Middle frontal gyrus (tissue), 1 donor: ENCODE data around the gene PTPRC.
"Not testable (repeated sequence)": the region's sequence is repeated elsewhere in the genome, so short reads cannot be mapped to it uniquely, and the experiment has no call there.

Experiments
- DNase-seq: peaks from one replicate; pipeline ENCODE4 v3.0.0-alpha.2; 2015; ENCODE audit warnings: low spot score; ENCODE audit errors: extremely low spot score

Gene PTPRC, protein sequence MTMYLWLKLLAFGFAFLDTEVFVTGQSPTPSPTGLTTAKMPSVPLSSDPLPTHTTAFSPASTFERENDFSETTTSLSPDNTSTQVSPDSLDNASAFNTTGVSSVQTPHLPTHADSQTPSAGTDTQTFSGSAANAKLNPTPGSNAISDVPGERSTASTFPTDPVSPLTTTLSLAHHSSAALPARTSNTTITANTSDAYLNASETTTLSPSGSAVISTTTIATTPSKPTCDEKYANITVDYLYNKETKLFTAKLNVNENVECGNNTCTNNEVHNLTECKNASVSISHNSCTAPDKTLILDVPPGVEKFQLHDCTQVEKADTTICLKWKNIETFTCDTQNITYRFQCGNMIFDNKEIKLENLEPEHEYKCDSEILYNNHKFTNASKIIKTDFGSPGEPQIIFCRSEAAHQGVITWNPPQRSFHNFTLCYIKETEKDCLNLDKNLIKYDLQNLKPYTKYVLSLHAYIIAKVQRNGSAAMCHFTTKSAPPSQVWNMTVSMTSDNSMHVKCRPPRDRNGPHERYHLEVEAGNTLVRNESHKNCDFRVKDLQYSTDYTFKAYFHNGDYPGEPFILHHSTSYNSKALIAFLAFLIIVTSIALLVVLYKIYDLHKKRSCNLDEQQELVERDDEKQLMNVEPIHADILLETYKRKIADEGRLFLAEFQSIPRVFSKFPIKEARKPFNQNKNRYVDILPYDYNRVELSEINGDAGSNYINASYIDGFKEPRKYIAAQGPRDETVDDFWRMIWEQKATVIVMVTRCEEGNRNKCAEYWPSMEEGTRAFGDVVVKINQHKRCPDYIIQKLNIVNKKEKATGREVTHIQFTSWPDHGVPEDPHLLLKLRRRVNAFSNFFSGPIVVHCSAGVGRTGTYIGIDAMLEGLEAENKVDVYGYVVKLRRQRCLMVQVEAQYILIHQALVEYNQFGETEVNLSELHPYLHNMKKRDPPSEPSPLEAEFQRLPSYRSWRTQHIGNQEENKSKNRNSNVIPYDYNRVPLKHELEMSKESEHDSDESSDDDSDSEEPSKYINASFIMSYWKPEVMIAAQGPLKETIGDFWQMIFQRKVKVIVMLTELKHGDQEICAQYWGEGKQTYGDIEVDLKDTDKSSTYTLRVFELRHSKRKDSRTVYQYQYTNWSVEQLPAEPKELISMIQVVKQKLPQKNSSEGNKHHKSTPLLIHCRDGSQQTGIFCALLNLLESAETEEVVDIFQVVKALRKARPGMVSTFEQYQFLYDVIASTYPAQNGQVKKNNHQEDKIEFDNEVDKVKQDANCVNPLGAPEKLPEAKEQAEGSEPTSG (N-terminal part only)

DNA sequence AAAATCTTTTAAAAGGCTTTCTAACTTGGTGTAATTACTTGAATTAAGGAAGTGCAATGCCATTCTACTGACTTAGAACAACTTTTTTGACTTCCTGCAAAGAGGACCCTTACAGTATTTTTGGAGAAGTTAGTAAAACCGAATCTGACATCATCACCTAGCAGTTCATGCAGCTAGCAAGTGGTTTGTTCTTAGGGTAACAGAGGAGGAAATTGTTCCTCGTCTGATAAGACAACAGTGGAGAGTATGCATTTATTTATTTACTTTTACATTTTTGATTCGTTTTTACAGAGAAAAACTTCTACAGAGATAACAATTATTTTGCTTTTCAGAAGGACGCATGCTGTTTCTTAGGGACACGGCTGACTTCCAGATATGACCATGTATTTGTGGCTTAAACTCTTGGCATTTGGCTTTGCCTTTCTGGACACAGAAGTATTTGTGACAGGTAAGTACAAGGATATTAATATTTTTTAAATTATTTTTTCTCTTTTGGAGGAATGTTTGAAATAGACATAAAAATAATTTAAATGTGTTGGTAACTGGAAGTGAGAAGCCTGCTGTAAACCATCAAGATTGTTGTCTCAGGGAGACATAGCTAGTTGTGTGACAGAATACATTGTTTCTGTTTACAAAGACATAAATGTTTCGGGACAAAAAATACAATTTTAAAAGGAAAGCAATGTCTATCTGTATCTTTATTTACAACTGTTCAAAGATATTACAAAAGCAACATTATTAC, at the start of gene PTPRC:
Gene PTPRC, plus strand, starts transcription at position 147 of the 742 bp plus-strand sequence. Its CDS starts 229 bp downstream, at position 376.
- DNase-seq, result no peak

DNA sequence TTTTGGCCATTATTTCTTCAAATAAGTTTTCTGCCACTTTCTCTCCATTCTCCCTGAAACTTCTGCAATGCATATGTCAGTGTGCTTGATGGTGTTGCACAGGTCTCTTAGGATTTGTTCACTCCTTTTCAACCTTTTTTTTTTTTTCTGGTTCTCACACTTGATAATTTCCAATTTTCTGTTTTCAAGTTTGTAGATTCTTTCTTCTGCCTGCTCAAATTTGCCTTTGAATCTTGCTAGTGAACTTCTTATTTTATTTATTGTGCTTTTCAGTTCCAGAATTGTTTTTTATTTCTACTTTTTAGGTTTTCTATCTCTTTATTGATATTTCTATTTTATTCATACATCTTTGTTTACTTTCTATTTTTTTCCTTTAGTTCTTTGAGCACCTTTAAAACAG, 48.4 kb upstream of the PTPRC start:
- no peak for DNase-seq

DNA sequence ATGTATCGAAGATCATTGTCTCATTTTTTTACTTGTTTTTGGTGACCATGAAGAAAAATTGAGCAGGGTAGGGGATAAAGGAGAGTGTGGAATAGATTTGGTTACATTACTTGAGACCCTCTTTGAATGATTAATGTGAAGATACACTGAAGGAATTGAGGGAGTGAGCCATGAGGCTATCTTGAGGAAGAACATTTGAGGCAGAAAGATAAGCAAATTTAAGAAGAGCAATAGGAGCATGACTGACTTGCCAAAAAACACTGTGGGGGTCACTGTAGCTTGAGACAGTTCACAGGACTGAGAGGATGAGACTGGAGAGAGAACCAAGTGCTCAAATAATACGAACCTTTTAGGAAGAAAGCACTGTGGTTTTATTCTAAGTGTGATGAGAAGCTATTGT, 43.1 kb upstream of the PTPRC start:
- DNase-seq, result no peak

DNA sequence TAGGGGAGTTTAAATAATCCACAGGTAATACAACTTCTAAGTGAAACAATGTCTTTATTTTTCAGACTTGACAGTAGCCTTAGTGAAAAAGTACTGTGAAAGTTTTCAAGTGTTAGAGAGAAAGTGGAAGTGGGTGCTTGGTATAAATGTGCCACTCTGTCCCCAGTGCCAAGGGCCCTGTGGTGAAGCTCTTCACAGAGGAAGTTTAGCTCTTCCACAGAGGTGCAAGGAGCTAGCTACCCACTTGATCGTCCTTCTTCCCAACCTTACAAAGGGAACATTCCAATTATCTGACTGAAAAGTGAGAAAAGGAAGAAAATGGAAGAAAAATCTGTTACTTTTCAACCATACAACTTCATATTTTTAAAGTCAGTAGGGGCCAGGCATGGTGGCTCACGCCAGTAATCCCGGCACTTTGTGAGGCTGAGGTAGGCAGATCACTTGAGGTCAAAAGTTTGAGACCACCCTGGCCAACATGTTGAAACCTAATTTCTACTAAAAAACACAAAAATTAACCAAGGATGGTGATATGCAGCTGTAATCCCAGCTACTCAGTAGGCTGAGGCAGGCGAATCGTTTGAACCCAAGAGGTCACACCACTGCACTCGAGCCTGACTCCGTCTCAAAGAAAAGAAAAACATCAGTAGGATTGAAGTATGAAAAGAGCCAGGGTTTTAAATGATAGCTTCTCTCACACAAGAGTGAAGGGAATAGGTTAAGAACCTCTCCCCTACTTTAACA, 41.0 kb upstream of the PTPRC start:
- no peak for DNase-seq

DNA sequence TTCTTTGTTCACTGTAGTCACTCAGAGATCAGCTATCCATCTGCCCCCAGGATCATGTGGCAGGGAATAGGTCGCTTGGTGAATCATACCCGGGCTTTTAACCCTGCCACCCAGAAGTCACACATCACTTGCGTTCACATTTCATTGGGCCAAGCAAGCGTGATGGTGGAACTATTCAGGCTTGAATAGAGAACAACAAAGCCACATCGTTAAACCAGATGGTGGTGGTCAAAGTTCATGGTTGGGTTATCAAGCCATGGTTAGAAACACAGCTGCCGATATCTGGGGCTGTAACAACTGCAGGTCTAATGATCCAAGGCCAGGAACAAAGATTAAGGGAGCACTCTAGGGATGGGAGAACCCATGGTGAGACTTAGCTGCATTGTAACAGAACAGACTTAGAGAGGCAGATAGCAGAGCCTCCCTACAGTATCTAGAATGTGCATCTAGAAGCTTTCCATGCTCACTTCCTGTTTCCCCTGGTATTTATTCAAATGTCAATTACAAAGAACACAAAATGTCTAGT, 40.0 kb upstream of the PTPRC start:
- DNase-seq, result no peak

DNA sequence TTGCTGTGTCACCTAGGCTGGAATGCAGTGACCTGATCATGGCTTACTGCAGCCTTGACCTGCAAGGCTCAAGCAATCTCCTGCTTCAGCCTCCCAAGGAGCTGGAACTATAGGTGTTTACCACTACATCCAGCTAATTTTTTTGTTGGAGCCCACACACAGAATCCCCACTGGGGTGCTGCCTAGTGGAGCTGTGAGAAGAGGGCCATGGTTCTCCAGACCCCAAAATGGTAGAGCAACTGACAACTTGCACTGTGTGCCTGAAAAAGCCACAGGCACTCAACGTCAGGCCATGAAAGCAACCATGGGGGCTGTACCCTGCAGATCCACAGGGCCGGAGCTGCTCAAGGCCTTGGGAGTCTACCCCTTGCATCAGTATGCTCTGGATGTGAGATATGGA, 39.1 kb upstream of the PTPRC start:
- DNase-seq, result no peak

DNA sequence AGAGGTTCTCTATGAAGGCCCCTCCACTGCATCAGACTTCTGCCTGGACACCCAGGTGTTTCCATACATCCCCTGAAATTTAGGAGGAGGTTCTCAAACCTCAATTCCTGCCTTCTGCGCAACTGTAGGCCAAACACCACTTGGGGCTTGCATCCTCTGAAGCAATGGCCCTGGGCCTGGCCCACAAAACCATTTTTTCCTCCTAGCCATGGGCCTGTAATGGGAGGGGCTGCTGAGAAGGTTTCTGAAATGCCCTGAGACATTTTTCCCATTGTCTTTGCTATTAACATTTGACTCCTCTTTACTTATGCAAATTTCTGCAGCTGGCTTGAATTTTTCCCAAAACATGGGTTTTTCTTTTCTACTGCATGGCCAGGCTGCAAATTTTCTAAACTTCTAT, 37.9 kb upstream of the PTPRC start:
- DNase-seq, result no peak

DNA sequence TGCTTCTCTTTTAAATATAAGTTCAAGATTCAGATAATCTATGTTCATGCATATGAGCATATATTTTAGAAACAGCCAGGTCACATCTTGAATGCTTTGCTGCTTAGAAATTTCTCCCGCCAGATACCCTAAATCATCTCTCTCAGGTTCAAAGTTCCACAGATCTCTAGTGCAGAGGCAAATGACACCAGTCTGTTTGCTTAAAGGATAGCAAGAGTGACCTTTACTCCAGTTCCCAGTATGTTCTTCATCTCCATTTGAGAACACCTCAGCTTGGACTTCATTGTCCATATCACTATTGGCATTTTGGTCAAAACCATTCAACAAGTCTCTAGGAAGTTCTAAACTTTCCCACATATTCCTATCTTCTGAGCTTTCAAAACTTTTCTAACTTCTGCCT, 37.5 kb upstream of the PTPRC start:
- DNase-seq, result not testable (repeated sequence)

DNA sequence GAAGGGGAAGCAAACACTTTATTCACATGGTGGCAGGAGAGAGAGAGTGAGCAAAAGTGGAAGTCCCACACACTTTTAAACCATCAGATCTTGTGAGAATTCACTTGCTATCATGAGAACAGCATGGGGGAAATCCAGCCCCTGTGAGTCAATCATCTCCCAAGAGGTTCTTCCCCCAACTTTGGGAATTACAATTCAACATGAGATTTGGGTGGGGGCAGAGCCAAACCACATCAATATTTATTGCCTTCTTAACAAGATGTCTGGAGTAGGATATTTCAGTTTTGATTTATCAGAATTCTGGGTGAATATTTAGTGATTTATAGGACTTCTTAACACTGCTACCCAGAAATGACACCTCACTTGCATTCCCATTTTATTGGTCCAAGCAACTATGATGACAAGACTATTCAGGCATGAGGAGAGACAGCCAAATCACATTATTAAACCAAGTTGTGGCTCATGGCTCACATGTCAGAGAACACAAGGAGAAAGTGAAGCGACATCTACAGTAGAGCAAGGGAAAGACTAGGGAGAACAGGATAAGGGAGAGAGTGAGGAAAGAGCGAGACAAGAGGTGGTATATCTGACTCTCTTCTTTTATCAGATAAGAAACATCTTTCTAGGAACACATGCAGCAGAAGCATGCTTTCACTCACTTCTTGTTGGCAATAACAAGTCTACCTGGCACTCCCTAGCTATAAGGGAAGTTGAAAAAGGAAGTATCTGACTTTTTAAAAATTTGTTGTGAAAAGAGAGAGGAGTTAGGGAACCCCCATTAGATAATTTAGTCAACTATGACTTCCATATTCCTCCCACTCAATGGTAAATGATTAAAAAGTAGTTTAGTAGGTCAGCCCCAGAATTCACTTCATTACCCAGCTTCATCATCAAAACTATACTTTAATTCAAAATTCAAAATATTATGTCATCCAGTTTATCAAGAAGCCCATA, 36.6 kb upstream of the PTPRC start:
- DNase-seq, result no peak

DNA sequence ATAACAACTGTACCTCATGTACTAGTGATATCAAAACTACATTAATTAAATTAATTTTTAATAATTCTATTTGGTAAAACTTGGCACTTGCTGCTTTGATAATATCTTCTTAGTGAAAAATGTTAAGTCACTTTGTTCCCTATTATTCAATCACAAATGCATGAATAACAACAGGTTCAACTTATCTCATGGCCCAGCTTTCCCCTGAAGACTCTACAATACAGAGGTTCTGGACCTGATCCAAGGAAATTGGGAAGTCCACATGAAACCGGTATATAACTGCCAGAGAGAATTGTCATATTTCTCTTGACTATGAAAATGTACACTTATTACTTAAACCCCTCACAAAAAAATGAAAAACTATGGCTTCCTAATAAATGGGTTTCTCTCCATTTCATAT, 33.9 kb upstream of the PTPRC start:
- DNase-seq, result no peak

DNA sequence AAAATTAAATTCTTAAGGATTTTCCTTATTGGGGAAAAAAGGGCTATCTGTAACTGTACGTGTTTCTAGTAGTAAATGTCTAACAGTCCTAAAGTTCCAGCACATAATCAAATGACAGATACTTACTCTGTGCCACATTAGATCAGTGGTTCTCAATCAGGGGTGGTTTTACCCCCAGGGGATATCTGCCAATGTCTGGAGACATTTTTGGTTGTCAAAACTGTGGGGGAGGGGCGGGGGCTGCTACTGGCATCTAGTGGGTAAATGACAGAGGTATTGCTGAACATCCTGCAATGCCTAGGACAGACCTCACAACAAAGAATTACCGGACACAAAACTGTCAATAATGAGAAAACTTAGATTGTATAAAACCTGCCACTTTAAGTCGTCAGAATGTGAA, 33.4 kb upstream of the PTPRC start:
- DNase-seq, result no peak

DNA sequence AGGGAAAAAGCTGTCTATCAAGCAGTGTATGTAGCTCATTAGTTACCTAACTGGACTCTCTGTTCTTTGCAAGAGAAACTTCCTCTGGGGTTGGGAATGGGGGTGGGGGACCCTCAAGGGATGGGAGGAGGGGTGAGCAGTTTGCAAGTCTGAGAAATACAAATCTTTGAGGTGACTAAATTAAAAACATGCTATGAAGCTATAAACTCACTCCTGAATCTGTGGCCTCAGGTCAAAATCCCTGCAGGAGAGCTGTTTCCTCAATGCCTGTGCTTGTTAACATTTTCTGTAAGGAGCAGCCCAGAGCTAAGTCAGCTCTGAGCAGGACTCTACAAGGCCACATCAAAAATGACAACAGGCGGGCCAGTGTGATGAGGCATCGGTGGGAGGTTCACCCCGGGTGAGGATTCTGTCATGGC, 32.8 kb upstream of the PTPRC start:
- no peak for DNase-seq

DNA sequence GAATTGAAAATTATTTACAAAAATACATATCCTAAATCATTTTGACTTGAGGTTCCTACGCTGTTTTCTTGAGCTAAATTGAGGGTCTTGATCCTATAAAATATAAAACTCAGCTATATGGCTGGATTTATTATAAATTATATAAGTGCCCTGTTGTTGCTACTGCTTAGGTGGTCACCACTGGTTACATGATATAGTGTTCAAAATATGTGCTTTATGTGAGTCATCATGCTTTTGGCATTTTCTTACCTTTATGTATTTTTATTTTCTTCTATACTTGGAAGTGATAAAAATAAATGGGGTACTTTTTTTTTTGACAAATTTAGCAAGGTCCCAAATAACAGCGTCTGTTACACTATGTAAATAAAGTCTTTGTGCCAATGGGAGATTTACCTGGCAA, 31.1 kb upstream of the PTPRC start:
- no peak for DNase-seq

DNA sequence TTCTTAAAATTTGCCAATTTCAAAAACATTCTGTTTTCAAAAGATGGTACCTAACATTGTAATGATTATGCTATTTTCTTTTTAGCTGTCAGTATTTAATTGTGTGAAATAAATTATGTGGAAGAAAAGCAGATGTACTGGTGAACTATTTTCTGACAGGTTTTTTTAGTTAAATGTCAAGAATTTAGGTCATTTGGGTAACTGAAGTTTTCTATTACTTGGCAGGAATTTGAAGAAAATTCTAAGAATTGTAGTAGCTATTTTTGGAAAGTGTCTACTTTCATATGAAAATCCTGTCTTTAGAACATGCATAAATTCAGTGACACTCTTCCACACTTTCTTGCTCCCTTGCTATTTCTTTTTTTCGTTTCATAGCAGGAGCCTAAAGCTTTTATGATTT, 28.5 kb upstream of the PTPRC start:
- DNase-seq, result no peak

DNA sequence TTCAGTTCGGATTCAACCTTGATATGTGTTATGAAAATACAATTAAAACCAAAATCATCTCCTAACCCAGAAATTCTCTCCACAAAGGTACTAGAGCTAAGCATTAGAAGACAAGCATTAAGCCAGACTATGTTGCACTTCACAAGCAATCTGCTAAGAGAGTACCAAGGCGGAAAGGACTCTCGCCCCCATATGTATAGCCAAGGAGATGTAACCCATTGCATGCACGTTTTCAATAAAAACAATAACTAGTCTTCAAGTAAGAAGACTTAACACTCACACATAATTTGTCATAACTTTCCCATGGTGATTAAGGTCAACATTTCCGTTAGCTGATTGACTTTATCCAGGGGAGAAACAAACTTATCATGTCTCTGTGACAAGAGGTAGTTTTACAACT, 27.6 kb upstream of the PTPRC start:
- no peak for DNase-seq

DNA sequence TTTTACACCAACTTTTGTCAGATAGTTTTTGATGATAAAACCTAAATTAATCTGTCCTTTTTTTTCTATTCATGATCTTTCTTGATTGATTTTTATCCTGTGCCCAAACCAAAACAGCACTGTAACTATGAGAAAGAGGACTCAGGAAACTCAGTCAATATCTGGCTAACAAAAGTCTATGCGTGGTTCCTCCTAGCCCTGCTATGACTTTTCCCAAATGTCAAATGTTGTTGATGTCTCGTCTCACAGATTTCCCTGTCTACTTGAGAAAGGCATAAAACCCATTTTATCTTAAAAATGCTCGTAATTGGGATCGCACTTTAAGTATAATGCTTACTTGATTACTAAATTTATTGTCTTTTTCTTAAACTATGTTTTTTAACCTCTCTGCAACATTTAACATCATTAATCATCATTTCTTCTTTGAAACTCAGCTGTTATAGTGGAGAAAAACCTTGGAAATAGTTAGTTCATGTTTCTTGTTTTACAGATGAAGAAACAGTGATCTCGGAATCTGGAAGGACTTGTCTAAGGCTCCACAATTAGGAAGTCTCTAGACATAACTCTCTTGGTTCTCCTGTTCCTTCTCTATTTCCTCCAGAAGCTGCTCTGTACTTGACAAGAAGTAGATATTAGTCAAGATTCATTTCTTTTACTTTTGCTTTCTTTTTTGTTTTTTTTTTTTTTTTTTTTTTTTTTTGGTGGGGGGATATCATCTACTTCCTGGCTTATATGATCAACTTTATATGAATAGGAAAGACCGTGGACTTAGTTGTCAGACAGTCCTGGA, 26.2 kb upstream of the PTPRC start:
- DNase-seq, result no peak

DNA sequence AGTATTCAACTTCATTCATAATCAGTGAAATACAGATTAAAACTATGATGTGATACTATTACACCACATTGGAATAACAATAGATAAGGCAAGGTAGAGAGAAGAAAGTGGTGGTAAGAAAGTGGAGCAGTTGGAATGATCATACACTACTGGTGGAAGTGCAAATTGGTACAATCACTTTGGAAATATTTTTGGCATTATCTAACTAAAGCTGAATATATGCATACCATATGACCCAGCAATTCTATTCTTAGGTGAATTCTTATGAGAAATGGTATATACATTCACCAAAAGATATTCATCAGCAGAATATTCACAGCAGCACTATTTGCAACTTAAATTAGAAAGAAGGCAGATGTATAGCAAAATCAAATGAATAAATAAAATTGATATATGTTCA, 21.4 kb upstream of the PTPRC start:
- no peak for DNase-seq
